ENCODE results near the gene CFLAR. TPM values are rescaled to one million over a fixed set of nuclear protein-coding genes. Genes with fewer than 3 reads are reported as not detected.

CFLAR gene
- total RNA-seq, 1 experiment from 2014 or later, result 35.6 TPM

GRCh38 chr2:201220102-201220570 is 104.2 kb downstream of the CFLAR start:
- Histone ChIP-seq H3K9me2 (ENCODE audit: insufficient read depth) (no peaks in the 10 kb centered on the region), H3K4me3 (replicated peaks in 1 of 2; ENCODE audit: low read depth in 1 of 2, low read length in 2 of 2) (no peak overlapping the region), H3K36me3 (ENCODE audit: control insufficient read depth in 1 of 2, insufficient read depth in 2 of 2, low read length in 2 of 2) (no peaks in the 10 kb centered on the region), H2AFZ (ENCODE audit: low read depth, low read length, poor library complexity, severe bottlenecking) (no peak overlapping the region), H3K4me2 (ENCODE audit: low read length) (no peak overlapping the region), H3K27ac (ENCODE audit: low read depth, low read length) (no peak overlapping the region), H3K27me3 (ENCODE audit: insufficient read depth, low read length) (no peaks in the 10 kb centered on the region), H3K4me1 (ENCODE audit: control insufficient read depth in 1 of 2, insufficient read depth in 2 of 2, low read length in 2 of 2) (peaks cover 6 to 17% of the 10 kb centered on the region in 2 experiments; a peak in 3 of 4 replicates), H3K9me3 (ENCODE audit: control insufficient read depth in 1 of 2, insufficient read depth in 1 of 2, low read depth in 1 of 2, low read length in 2 of 2) (no peaks in the 10 kb centered on the region), H3K9ac (ENCODE audit: low read length) (no peak overlapping the region), H4K20me1 (ENCODE audit: insufficient read depth) (no peaks in the 10 kb centered on the region), H3K79me2 (ENCODE audit: insufficient read depth, low read length) (no peaks in the 10 kb centered on the region)
- intact Hi-C loops (cut with micrococcal nuclease), result no loop called here
- DNase-seq (ENCODE audit: low read depth, low spot score) (no peak), ATAC-seq (no peak)
- RAD21 ChIA-PET (ENCODE audit: low non-redundant PET in 1 of 2, low total read pairs in 2 of 2, uncharacterized antibody in 2 of 2, unreplicated experiment in 2 of 2), result interaction anchor here in 1 of 2 experiments (0.6 kb wide), 1 partner anchor 110 kb away, joined by 5 read pairs; no protein-coding TSS in a partner anchor
- BruUV-seq (replicated peaks), result no TSS peak
- CTCF ChIA-PET, result interaction anchor here (6.1 kb wide), 1 partner anchor 12 kb away, joined by 39 read pairs; no protein-coding TSS in a partner anchor
- TF ChIP-seq YY1 (IDR thresholded peaks at IDR 0.05; ENCODE audit: extremely low read depth, insufficient replicate concordance, low read depth, low read length) (no peak), SRF (IDR thresholded peaks at IDR 0.05; ENCODE audit: low read depth) (no peak), JUND (IDR thresholded peaks at IDR 0.05) (no peak), CEBPB (IDR thresholded peaks at IDR 0.05; ENCODE audit: low read depth) (no peak), RAD21 (IDR thresholded peaks at IDR 0.05; ENCODE audit: low read depth) (no peak), CBX3 (IDR thresholded peaks at IDR 0.05; ENCODE audit: low read depth) (no peak), MAX (IDR thresholded peaks at IDR 0.05) (no peak), EZH2phosphoT487 (IDR thresholded peaks at IDR 0.05; ENCODE audit: borderline replicate concordance) (no peak)
- POLR2A ChIA-PET, result no interaction called here

- intact Hi-C loops (cut with micrococcal nuclease), result no loop called here
- H3K9me3 ChIP-seq (ENCODE audit: control insufficient read depth in 1 of 2, insufficient read depth in 1 of 2, low read depth in 1 of 2, low read length in 2 of 2), result no peaks in the 10 kb centered on the region
- H3K4me3 ChIP-seq (replicated peaks in 1 of 2; ENCODE audit: low read depth in 1 of 2, low read length in 2 of 2), result no peak overlapping the region
- CTCF ChIA-PET, result interaction anchor here (6.1 kb wide), 1 partner anchor 9 kb away, joined by 39 read pairs; no protein-coding TSS in a partner anchor
- no TSS peak for BruUV-seq (replicated peaks)
- POLR2A ChIA-PET, result interaction anchor here (0.6 kb wide), 1 partner anchor 129 kb away, joined by 4 read pairs; no protein-coding TSS in a partner anchor
- no peak for DNase-seq (ENCODE audit: low read depth, low spot score)
- H3K4me1 ChIP-seq (ENCODE audit: control insufficient read depth in 1 of 2, insufficient read depth in 2 of 2, low read length in 2 of 2), result peaks cover 6 to 17% of the 10 kb centered on the region in 2 experiments; a peak in 3 of 4 replicates
- ATAC-seq, result no peak
- no peaks in the 10 kb centered on the region for H3K27me3 ChIP-seq (ENCODE audit: insufficient read depth, low read length)
- H3K9ac ChIP-seq (ENCODE audit: low read length), result no peak overlapping the region
- H2AFZ ChIP-seq (ENCODE audit: low read depth, low read length, poor library complexity, severe bottlenecking), result no peak overlapping the region
- RAD21 ChIA-PET (ENCODE audit: low non-redundant PET in 1 of 2, low total read pairs in 2 of 2, uncharacterized antibody in 2 of 2, unreplicated experiment in 2 of 2), result no interaction called here
- H3K79me2 ChIP-seq (ENCODE audit: insufficient read depth, low read length), result no peaks in the 10 kb centered on the region
- H3K36me3 ChIP-seq (ENCODE audit: control insufficient read depth in 1 of 2, insufficient read depth in 2 of 2, low read length in 2 of 2), result no peaks in the 10 kb centered on the region
- no peaks in the 10 kb centered on the region for H4K20me1 ChIP-seq (ENCODE audit: insufficient read depth)
- no peak overlapping the region for H3K4me2 ChIP-seq (ENCODE audit: low read length)
- H3K9me2 ChIP-seq (ENCODE audit: insufficient read depth), result no peaks in the 10 kb centered on the region
- no peak overlapping the region for H3K27ac ChIP-seq (ENCODE audit: low read depth, low read length)
- TF ChIP-seq CEBPB (IDR thresholded peaks at IDR 0.05; ENCODE audit: low read depth), result no peak
- no peak for TF ChIP-seq CBX3 (IDR thresholded peaks at IDR 0.05; ENCODE audit: low read depth)
These were observed 107.4 kb downstream of the CFLAR start for GRCh38 chr2:201223089-201224073.

Other genes starting within 250 kb of the CFLAR start
- 55.9 TPM for gene PPIL3, start 227.1 kb upstream of the CFLAR start, total RNA-seq (2021; ENCODE audit: unreplicated experiment)
- gene NIF3L1, start 226.8 kb upstream of the CFLAR start, total RNA-seq (2021; ENCODE audit: unreplicated experiment), result 44.7 TPM
- 51.9 TPM for gene ORC2, start 152.5 kb upstream of the CFLAR start, total RNA-seq (2021; ENCODE audit: unreplicated experiment)
- 9.9 TPM for gene HYCC2, start 44.5 kb upstream of the CFLAR start, total RNA-seq (2021; ENCODE audit: unreplicated experiment)
- gene NDUFB3, start 44.2 kb upstream of the CFLAR start, total RNA-seq (2021; ENCODE audit: unreplicated experiment), result 94.6 TPM
- 2.6 TPM for gene CASP10, start 67.0 kb downstream of the CFLAR start, total RNA-seq (2021; ENCODE audit: unreplicated experiment)
- 29.6 TPM for gene CASP8, start 144.4 kb downstream of the CFLAR start, total RNA-seq (2021; ENCODE audit: unreplicated experiment)
- gene FLACC1, start 241.2 kb downstream of the CFLAR start, total RNA-seq (2021; ENCODE audit: unreplicated experiment), result 0.74 TPM

Data from HCT116 (cell line).